WTC11 (cell line): ENCODE data around the gene EIF4G3.
"Not testable (repeated sequence)": the region's sequence is repeated elsewhere in the genome, so short reads cannot be mapped to it uniquely, and the experiment has no call there.

Experiments
- SMAD3 ChIP-seq: sonication (generic); formaldehyde crosslinking; IDR thresholded peaks from 2 replicates; pipeline ENCODE4 v1.8.0; 2022; ENCODE audit warnings: missing genetic modification reagents, mild to moderate bottlenecking, borderline replicate concordance
- TF ChIP-seq, protein P1 (sequence below): fragments of 200-600 bp; IDR thresholded peaks from 2 replicates; pipeline ENCODE4 v1.8.0; 2022; ENCODE audit warnings: antibody characterized with exemption

DNA sequence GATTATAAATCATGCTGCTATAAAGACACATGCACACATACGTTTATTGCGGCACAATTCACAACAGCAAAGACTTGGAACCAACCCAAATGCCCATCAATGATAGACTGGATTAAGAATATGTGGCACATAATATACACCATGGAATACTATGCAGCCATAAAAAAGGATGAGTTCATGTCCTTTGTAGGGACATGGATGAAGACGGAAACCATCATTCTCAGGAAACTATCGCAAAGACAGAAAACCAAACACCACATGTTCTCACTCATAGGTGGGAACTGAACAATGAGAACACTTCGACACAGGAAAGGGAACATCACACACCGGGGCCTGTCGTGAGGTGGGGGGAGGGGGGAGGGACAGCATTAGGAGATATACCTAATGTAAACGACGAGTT is 82.4 kb downstream of the EIF4G3 start:
- TF ChIP-seq, protein P1, sequence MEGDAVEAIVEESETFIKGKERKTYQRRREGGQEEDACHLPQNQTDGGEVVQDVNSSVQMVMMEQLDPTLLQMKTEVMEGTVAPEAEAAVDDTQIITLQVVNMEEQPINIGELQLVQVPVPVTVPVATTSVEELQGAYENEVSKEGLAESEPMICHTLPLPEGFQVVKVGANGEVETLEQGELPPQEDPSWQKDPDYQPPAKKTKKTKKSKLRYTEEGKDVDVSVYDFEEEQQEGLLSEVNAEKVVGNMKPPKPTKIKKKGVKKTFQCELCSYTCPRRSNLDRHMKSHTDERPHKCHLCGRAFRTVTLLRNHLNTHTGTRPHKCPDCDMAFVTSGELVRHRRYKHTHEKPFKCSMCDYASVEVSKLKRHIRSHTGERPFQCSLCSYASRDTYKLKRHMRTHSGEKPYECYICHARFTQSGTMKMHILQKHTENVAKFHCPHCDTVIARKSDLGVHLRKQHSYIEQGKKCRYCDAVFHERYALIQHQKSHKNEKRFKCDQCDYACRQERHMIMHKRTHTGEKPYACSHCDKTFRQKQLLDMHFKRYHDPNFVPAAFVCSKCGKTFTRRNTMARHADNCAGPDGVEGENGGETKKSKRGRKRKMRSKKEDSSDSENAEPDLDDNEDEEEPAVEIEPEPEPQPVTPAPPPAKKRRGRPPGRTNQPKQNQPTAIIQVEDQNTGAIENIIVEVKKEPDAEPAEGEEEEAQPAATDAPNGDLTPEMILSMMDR, result not testable (repeated sequence)
- TF ChIP-seq SMAD3, result not testable (repeated sequence)
